IPS DF 4.7 (cell line): ENCODE measurements around the gene STOML1.
"Not testable (repeated sequence)": the region's sequence is repeated elsewhere in the genome, so short reads cannot be mapped to it uniquely, and the experiment has no call there.

ENCODE experiments used
- DNase-seq: peaks from one replicate; pipeline ENCODE4 v3.0.0-alpha.2; 2013; ENCODE audit warnings: low spot score; ENCODE audit errors: extremely low read depth

STOML1 gene

GRCh38 chr15:73988445-73988969, 3.6 kb downstream of the STOML1 start:
- DNase-seq, result no peak

GRCh38 chr15:73987681-73988444, 4.2 kb downstream of the STOML1 start:
- DNase-seq, result no peak

- DNase-seq, result no peak
These were observed 4.8 kb downstream of the STOML1 start for GRCh38 chr15:73987250-73987649.

- DNase-seq, result no peak
These were observed 5.4 kb downstream of the STOML1 start for GRCh38 chr15:73986776-73987056.

GRCh38 chr15:73986055-73986775, 5.9 kb downstream of the STOML1 start:
- DNase-seq, result no peak

GRCh38 chr15:73985101-73985873, 6.8 kb downstream of the STOML1 start:
- no peak for DNase-seq

- no peak for DNase-seq
These were observed 7.7 kb downstream of the STOML1 start for GRCh38 chr15:73984208-73984979.

GRCh38 chr15:73983773-73984172, 8.3 kb downstream of the STOML1 start:
- DNase-seq, result no peak

GRCh38 chr15:73983211-73983727, 8.8 kb downstream of the STOML1 start:
- no peak for DNase-seq

- no peak for DNase-seq
These were observed 9.7 kb downstream of the STOML1 start for GRCh38 chr15:73982222-73982962.

- no peak for DNase-seq
These were observed 10.3 kb downstream of the STOML1 start for GRCh38 chr15:73981761-73982221.

GRCh38 chr15:73979636-73980035, 12.5 kb downstream of the STOML1 start:
- no peak for DNase-seq

GRCh38 chr15:73978896-73979295, 13.2 kb downstream of the STOML1 start:
- no peak for DNase-seq

GRCh38 chr15:73975440-73976125, 16.5 kb downstream of the STOML1 start:
- DNase-seq, result not testable (repeated sequence)

GRCh38 chr15:73973683-73974200, 18.4 kb downstream of the STOML1 start:
- DNase-seq, result not testable (repeated sequence)

GRCh38 chr15:73972984-73973682, 19.0 kb downstream of the STOML1 start:
- no peak for DNase-seq

- no peak for DNase-seq
These were observed 22.8 kb downstream of the STOML1 start for GRCh38 chr15:73969151-73969759.

GRCh38 chr15:73968461-73968860, 23.6 kb downstream of the STOML1 start:
- DNase-seq, result no peak
